HFFc6 (cell line): ENCODE measurements around the gene RGS3. TPM values are rescaled to one million over a fixed set of nuclear protein-coding genes. Genes with fewer than 3 reads are reported as not detected.

Source experiments
- DNase-seq: peaks from one replicate; pipeline ENCODE4 v3.0.0-alpha.2; 2018
- H3K27ac Mint-ChIP-seq: 2 replicates; pipeline ENCODE4 v1.8.0; 2020; ENCODE audit warnings: mild to moderate bottlenecking, mixed read lengths
- H3K27me3 Mint-ChIP-seq: 2 replicates; pipeline ENCODE4 v1.8.0; 2021; ENCODE audit warnings: mild to moderate bottlenecking, moderate library complexity, mixed read lengths; ENCODE audit not compliant: insufficient read depth
- H3K36me3 Mint-ChIP-seq: 2 replicates; pipeline ENCODE4 v1.8.0; 2021; ENCODE audit warnings: low read depth, mixed read lengths
- H3K4me1 Mint-ChIP-seq: 2 replicates; pipeline ENCODE4 v1.8.0; 2020; ENCODE audit warnings: low read depth, mixed read lengths
- H3K4me3 Mint-ChIP-seq: 2 replicates; pipeline ENCODE4 v1.8.0; 2020; ENCODE audit warnings: mild to moderate bottlenecking, moderate library complexity, mixed read lengths
- H3K9me3 Mint-ChIP-seq: 2 replicates; pipeline ENCODE4 v1.8.0; 2020; ENCODE audit warnings: mild to moderate bottlenecking, mixed read lengths
- CTCF ChIP-seq: fragments of 200-600 bp; sonication (generic); IDR thresholded peaks from 2 replicates; pipeline ENCODE4 v1.5.0; 2021; ENCODE audit warnings: antibody characterized with exemption, mild to moderate bottlenecking
- total RNA-seq, 6 experiments: library from RNA; stranded (reverse); fragmentation: NEBNext Ultra II Directional; extraction: Animal tissue kit (Norgen Biotek cat#: 25700); gene quantifications; 2 replicates in 1 of 6; 3 replicates in 5 of 6; pipeline ENCODE4 v1.2.3, GENCODE V29; 2021

The RGS3 gene
- total RNA-seq, 6 experiments from 2014 or later, result 49.7 to 57.0 (median 52.5) TPM

GRCh38 chr9:113501852-113502251 lies 38.3 kb downstream of the RGS3 start:
- no peak overlapping the region for H3K27ac Mint-ChIP-seq

GRCh38 chr9:113502427-113503034 lies 39.0 kb downstream of the RGS3 start:
- Mint-ChIP-seq H3K4me1 (no peaks in the 10 kb centered on the region; the same call in 1 of the 2 replicates), H3K27ac (no peak overlapping the region), H3K36me3 (no peaks in the 10 kb centered on the region), H3K9me3 (no peaks in the 10 kb centered on the region), H3K4me3 (no peak overlapping the region), H3K27me3 (peaks cover 7% of the 10 kb centered on the region)
- TF ChIP-seq CTCF, result no peak
- no peak for DNase-seq

More at GRCh38 chr9:113501852-113502251, 38.3 kb downstream of the RGS3 start:
- H3K4me1 Mint-ChIP-seq, result no peaks in the 10 kb centered on the region; the same call in 1 of the 2 replicates
- no peaks in the 10 kb centered on the region for H3K9me3 Mint-ChIP-seq
- TF ChIP-seq CTCF, result no peak
- DNase-seq, result no peak
- H3K27me3 Mint-ChIP-seq, result peaks cover 8% of the 10 kb centered on the region
- no peaks in the 10 kb centered on the region for H3K36me3 Mint-ChIP-seq
- H3K4me3 Mint-ChIP-seq, result no peak overlapping the region

- Mint-ChIP-seq H3K4me1 (no peaks in the 10 kb centered on the region; the same call in 1 of the 2 replicates), H3K4me3 (no peak overlapping the region), H3K27me3 (peaks cover 5% of the 10 kb centered on the region), H3K36me3 (no peaks in the 10 kb centered on the region), H3K27ac (no peak overlapping the region), H3K9me3 (no peaks in the 10 kb centered on the region)
- DNase-seq, result no peak
- no peak for TF ChIP-seq CTCF
Measured at GRCh38 chr9:113503131-113503541, 39.6 kb downstream of the RGS3 start.

- Mint-ChIP-seq H3K27me3 (peaks cover 5% of the 10 kb centered on the region), H3K36me3 (no peaks in the 10 kb centered on the region), H3K27ac (no peak overlapping the region), H3K4me1 (no peaks in the 10 kb centered on the region; the same call in 1 of the 2 replicates), H3K9me3 (no peaks in the 10 kb centered on the region), H3K4me3 (no peak overlapping the region)
- no peak for TF ChIP-seq CTCF
- no peak for DNase-seq
Measured at GRCh38 chr9:113503613-113504211, 40.2 kb downstream of the RGS3 start.

GRCh38 chr9:113504725-113505590 lies 41.4 kb downstream of the RGS3 start:
- Mint-ChIP-seq H3K9me3 (no peaks in the 10 kb centered on the region), H3K36me3 (no peaks in the 10 kb centered on the region), H3K4me1 (peaks cover 6% of the 10 kb centered on the region), H3K4me3 (no peak overlapping the region), H3K27ac (no peak overlapping the region), H3K27me3 (peaks cover 8% of the 10 kb centered on the region)
- DNase-seq, result no peak
- TF ChIP-seq CTCF, result no peak
